ENCODE measurements around the gene PTPA.

PTPA gene

GRCh38 chr9:129110740-129111527 lies at the start of gene PTPA, which contains the start of gene CRAT:
Gene PTPA (plus strand): TSS chr9:129111415. CDS start chr9:129111601, 186 bp downstream.
Gene CRAT (minus strand): TSS chr9:129110793. CDS start chr9:129110509, 284 bp downstream.
- in situ Hi-C loops (cut with HindIII; ENCODE audit: low sequenced_read_pairs), result no loop called here

- in situ Hi-C loops (cut with HindIII; ENCODE audit: low sequenced_read_pairs), result no loop called here
Observed at GRCh38 chr9:129063061-129063460, 48.2 kb upstream of the PTPA start.

DNA sequence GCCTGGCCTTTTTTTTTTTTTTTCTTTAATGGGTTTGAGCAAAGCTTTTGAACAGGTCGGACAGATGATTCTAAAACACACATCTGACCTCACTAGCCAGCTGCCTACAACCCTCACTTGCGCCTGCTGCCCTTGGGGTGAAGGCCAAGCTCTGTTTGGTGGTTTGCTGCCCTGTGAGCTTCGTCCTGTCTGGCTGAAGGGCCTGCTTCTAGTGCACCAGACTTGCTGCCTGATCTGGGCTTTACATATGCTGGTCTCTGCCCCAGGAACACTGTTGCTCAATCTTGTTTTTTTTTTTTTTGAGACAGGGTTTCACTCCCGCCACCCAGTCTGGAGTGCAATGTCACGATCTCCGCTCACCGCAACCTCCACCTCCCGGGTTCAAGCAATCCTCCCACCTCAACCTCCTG lies 46.7 kb upstream of the PTPA start:
- in situ Hi-C loops (cut with HindIII; ENCODE audit: low sequenced_read_pairs), result no loop called here

- in situ Hi-C loops (cut with HindIII; ENCODE audit: low sequenced_read_pairs), result no loop called here
Observed at GRCh38 chr9:129068110-129068509, 43.1 kb upstream of the PTPA start.

DNA sequence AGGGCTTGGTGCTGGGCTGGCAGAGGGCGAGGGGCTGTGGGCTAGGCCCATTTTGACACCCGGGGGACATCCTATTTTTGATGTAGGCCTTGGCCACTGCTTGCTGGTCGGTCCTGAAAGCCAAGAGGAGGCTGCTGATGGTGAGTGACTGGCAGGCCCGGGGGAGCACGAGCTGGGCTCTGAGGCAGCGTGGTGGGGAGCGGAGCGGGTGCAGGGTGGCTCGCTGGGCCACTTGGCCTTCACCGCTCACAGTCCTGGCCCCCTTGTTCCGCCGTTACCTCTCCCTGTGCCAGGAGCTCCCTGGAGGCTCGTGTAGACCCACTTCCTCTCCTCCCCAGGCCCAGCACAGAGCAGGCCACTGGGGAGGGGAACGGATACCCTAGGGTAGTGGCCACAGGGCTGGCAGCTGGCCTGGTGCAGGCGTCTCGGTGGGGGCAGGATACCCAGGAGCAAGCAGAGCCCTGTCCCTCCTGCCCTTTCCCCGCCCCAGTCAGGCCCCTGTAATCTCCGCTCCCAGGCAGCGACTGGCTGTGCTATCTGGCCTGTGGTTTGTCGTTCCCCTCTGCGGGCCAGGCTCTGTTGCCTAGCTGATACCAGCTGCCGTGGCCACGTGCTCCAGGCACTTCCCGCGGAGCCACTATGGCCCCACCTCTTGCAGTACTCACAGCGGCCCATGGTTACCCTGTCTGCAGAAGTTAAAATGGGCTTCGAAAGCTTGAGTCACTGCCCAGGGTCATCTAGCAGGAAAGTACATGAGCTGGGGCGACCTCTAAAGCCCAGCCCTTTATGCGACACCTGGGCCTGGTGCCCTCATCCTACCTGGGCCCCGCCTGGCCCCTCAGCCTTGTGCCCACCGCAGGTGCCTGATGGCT lies 42.0 kb upstream of the PTPA start:
- in situ Hi-C loops (cut with HindIII; ENCODE audit: low sequenced_read_pairs), result no loop called here

GRCh38 chr9:129069862-129070641 lies 41.2 kb upstream of the PTPA start:
- in situ Hi-C loops (cut with HindIII; ENCODE audit: low sequenced_read_pairs), result no loop called here

DNA sequence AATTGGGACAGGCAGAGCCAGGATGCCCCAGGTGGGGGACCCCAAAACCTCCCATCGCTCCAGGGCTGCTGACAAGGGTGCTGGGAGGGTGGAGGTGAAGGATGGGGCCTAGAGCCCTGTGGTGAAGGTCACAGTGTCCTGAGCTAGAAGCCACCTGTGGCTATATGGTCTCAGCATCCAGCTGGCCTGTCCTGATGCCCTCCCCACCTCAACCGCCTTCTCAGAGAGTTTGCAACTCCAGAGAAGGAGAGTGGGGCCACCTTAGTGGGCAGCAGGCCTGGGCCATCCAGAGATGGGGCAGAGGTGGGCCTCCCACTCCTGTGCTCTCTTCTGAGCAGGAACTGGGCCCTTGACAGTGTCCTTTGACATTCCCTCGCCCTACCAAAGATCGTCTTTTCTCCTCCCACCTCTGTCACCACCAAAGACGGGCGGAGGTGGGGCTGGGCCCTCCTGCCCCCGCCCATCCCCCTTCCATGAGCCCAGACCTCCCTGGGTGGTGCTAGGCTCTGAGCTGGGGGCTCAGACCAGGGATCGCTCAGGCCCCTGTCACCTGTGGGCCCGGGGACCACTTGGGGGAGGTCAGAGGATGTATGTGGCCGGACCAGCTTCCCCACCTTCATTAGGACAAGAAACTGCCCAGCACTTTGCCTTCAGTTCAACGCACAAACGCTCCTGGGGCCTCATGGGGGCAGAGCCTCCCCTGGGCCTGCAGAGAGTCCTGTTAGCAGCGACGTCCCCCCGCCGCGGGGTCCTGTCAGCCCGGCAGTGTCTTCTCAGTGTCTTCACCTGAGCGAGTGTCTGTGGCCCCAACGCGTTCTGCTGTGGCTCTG lies 40.3 kb upstream of the PTPA start:
- in situ Hi-C loops (cut with HindIII; ENCODE audit: low sequenced_read_pairs), result no loop called here

GRCh38 chr9:129071526-129072126 lies 39.6 kb upstream of the PTPA start:
- in situ Hi-C loops (cut with HindIII; ENCODE audit: low sequenced_read_pairs), result no loop called here

DNA sequence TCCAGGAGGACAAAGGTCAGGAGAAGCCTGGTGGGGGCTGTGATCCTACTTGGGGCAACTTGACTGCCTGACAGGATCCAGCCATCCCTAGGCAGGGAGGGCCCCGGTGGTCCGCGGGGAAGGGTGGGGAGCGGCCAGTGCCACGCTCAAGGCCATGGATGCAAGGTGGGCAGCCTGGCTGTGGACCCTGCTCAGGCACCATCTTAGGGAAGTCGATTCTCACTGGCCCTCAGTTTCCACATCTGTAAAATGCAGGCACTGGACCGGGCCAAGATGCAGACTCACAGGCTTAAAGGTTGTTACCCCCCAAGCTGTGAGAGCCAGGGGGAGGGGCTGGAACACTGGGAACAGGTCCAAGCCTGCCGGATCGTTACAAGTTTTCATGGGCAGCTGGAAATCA lies 39.0 kb upstream of the PTPA start:
- in situ Hi-C loops (cut with HindIII; ENCODE audit: low sequenced_read_pairs), result no loop called here

GRCh38 chr9:129073404-129073803 lies 37.8 kb upstream of the PTPA start:
- in situ Hi-C loops (cut with HindIII; ENCODE audit: low sequenced_read_pairs), result no loop called here

GRCh38 chr9:129074106-129074505 lies 37.1 kb upstream of the PTPA start:
- in situ Hi-C loops (cut with HindIII; ENCODE audit: low sequenced_read_pairs), result no loop called here

DNA sequence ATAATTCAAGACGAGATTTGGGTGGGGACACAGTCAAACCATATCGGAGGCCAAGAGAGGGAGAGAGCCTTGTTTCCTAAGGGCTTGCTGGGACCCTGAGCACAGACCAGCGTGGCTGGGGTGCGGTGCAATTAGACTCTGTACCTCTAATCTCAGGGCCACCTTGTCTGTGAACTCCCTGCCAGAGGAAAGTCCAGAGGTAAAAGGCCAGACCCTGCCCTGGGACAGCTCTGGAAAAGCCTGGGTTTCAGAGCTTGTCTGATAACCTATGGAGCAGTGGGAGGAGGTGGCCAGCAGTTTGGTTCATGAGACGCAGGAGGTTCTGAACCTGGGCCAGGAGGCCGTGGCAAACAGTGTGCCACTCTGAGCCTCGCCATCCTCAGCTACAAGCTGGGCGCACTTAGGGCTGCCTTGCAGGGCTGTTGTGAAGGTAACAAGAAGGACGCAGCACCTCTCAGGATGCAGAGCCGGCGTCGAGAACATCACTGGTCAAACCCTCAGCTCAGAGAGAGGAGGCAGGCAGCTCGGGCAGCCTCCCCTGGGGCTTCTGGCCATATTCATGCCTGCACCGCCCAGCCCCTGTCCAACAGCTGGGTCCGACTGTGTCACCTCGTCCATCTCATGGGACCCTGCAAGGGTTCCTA lies 35.1 kb upstream of the PTPA start:
- in situ Hi-C loops (cut with HindIII; ENCODE audit: low sequenced_read_pairs), result no loop called here

- in situ Hi-C loops (cut with HindIII; ENCODE audit: low sequenced_read_pairs), result no loop called here
Observed at GRCh38 chr9:129076640-129077037, 34.6 kb upstream of the PTPA start.

DNA sequence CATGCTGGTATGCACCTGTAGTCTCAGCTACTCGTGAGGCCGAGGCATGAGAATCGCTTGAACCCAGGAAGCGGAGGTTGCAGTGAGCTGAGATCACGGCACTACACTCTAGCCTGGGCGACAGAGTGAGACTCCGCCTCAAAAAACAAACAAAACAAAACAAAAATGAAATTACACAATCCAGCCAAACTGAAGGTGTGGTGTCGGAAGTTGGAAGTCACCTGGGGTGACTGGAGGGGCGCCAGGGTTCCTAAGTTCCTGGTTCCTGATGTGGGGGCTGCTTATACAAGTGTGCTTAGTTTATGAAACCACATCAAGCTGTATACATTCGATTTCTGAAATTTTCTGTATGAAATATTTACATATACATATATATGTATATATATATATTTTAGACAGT lies 34.0 kb upstream of the PTPA start:
- in situ Hi-C loops (cut with HindIII; ENCODE audit: low sequenced_read_pairs), result no loop called here

- in situ Hi-C loops (cut with HindIII; ENCODE audit: low sequenced_read_pairs), result no loop called here
Observed at GRCh38 chr9:129078691-129079503, 32.3 kb upstream of the PTPA start.

- in situ Hi-C loops (cut with HindIII; ENCODE audit: low sequenced_read_pairs), result loop anchor here (5.0 kb wide), 1 partner anchor 43 kb away; the partner anchor contains the start of gene MIGA2
Observed at GRCh38 chr9:129079829-129080228, 31.4 kb upstream of the PTPA start.

DNA sequence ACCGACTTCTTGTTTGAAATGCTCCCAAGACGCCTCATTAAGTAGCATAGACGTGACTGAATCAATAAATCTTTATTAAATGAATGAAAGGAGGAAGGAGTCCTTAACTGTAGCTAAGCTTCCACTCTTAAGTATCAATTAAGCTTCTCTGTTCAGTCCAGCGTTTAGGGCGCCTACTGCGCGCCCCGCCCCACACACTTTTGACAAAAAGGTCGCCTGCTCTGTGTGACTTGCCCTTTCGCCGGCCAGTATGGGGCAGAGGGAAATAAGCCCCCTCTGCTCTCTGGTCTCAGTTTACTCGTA lies 31.0 kb upstream of the PTPA start:
- in situ Hi-C loops (cut with HindIII; ENCODE audit: low sequenced_read_pairs), result loop anchor here (5.0 kb wide), 1 partner anchor 43 kb away; the partner anchor contains the start of gene MIGA2

GRCh38 chr9:129080601-129081387 lies 30.4 kb upstream of the PTPA start, which contains the start of gene DOLPP1:
Gene DOLPP1 (plus strand): TSS chr9:129081111. CDS start chr9:129081132, 21 bp downstream.
- in situ Hi-C loops (cut with HindIII; ENCODE audit: low sequenced_read_pairs), result loop anchor here (5.0 kb wide), 1 partner anchor 43 kb away; the partner anchor contains the start of gene MIGA2

Data from DLD1 (cell line).